ENCODE measurements around the gene HOMER1.

The HOMER1 gene

GRCh38 chr5:79471556-79471955 lies 42.4 kb downstream of the HOMER1 start:
- Histone ChIP-seq H3K4me1 (peaks cover 0 to 16% (median 0%) of the 10 kb centered on the region in 10 experiments; a peak in 7 of 20 replicates), H3K9me3 (replicated peaks in 1 of 11) (no peaks in the 10 kb centered on the region), H3K27ac (no peak overlapping the region), H3K36me3 (no peaks in the 10 kb centered on the region), H3K27me3 (no peaks in the 10 kb centered on the region), H3K9ac (no peak overlapping the region), H3K4me2 (no peak overlapping the region), H4K20me1 (peaks cover 0 to 22% (median 0%) of the 10 kb centered on the region in 11 experiments; a peak in 2 of 22 replicates), H3K4me3 (no peak overlapping the region)
- TF ChIP-seq Cebpa-rat (IDR thresholded peaks at IDR 0.05), result no peak

- Histone ChIP-seq H3K4me2 (no peak overlapping the region), H3K9ac (no peak overlapping the region)
- no peak for TF ChIP-seq Cebpa-rat (IDR thresholded peaks at IDR 0.05)
Measured at GRCh38 chr5:79464695-79465332, 49.1 kb downstream of the HOMER1 start.

GRCh38 chr5:79464278-79464677 lies 49.7 kb downstream of the HOMER1 start:
- no peak overlapping the region for H3K9ac ChIP-seq
- no peak overlapping the region for H3K4me2 ChIP-seq
- H3K27ac ChIP-seq, result no peak overlapping the region
- TF ChIP-seq Cebpa-rat (IDR thresholded peaks at IDR 0.05), result no peak
- no peaks in the 10 kb centered on the region for H3K27me3 ChIP-seq
- no peaks in the 10 kb centered on the region for H3K9me3 ChIP-seq (replicated peaks in 1 of 11)
- no peak overlapping the region for H3K4me3 ChIP-seq
- H3K36me3 ChIP-seq, result no peaks in the 10 kb centered on the region
- H3K4me1 ChIP-seq, result 0 out of 20 replicates have a peak, but pooled peaks cover 0 to 3% (median 0%) of the 10 kb centered on the region in 10 experiments
- peaks cover 0 to 23% (median 0%) of the 10 kb centered on the region in 11 experiments; a peak in 2 of 22 replicates for H4K20me1 ChIP-seq

More at GRCh38 chr5:79464695-79465332, 49.1 kb downstream of the HOMER1 start:
- no peaks in the 10 kb centered on the region for H3K9me3 ChIP-seq (replicated peaks in 1 of 11)
- H3K4me3 ChIP-seq, result no peak overlapping the region
- H3K36me3 ChIP-seq, result no peaks in the 10 kb centered on the region
- no peak overlapping the region for H3K27ac ChIP-seq
- peaks cover 0 to 29% (median 0%) of the 10 kb centered on the region in 11 experiments; a peak in 2 of 22 replicates for H4K20me1 ChIP-seq
- H3K4me1 ChIP-seq, result 0 out of 20 replicates have a peak, but pooled peaks cover 0 to 3% (median 0%) of the 10 kb centered on the region in 10 experiments
- H3K27me3 ChIP-seq, result no peaks in the 10 kb centered on the region

GRCh38 chr5:79459626-79460025 lies 54.3 kb downstream of the HOMER1 start:
- no peak overlapping the region for H3K4me3 ChIP-seq
- H3K9me3 ChIP-seq (replicated peaks in 1 of 11), result no peaks in the 10 kb centered on the region
- TF ChIP-seq Cebpa-rat (IDR thresholded peaks at IDR 0.05), result no peak
- peaks cover 10 to 25% (median 19%) of the 10 kb centered on the region in 11 experiments; a peak in 21 of 22 replicates for H3K36me3 ChIP-seq
- no peak overlapping the region for H3K4me2 ChIP-seq
- no peaks in the 10 kb centered on the region for H3K27me3 ChIP-seq
- H3K4me1 ChIP-seq, result no peaks in the 10 kb centered on the region
- H3K27ac ChIP-seq, result no peak overlapping the region
- H3K9ac ChIP-seq, result no peak overlapping the region
- 0 out of 22 replicates have a peak, but pooled peaks cover 0 to 11% (median 0%) of the 10 kb centered on the region in 11 experiments for H4K20me1 ChIP-seq

GRCh38 chr5:79456890-79457583 lies 56.9 kb downstream of the HOMER1 start:
- no peak for TF ChIP-seq Cebpa-rat (IDR thresholded peaks at IDR 0.05)
- H3K4me2 ChIP-seq, result no peak overlapping the region
- H3K9me3 ChIP-seq (replicated peaks in 1 of 11), result no peaks in the 10 kb centered on the region
- no peak overlapping the region for H3K4me3 ChIP-seq
- peaks cover 10 to 37% (median 21%) of the 10 kb centered on the region in 11 experiments; a peak in 21 of 22 replicates for H3K36me3 ChIP-seq
- H3K27me3 ChIP-seq, result no peaks in the 10 kb centered on the region
- no peak overlapping the region for H3K9ac ChIP-seq
- H3K4me1 ChIP-seq, result no peaks in the 10 kb centered on the region
- H3K27ac ChIP-seq, result no peak overlapping the region
- H4K20me1 ChIP-seq, result 0 out of 22 replicates have a peak, but pooled peaks cover 0 to 6% (median 0%) of the 10 kb centered on the region in 11 experiments

GRCh38 chr5:79456400-79456799 lies 57.5 kb downstream of the HOMER1 start:
- Histone ChIP-seq H3K36me3 (peaks cover 10 to 37% (median 21%) of the 10 kb centered on the region in 11 experiments; a peak in 21 of 22 replicates), H3K4me2 (no peak overlapping the region), H3K27ac (no peak overlapping the region), H3K27me3 (no peaks in the 10 kb centered on the region), H4K20me1 (0 out of 22 replicates have a peak, but pooled peaks cover 0 to 6% (median 0%) of the 10 kb centered on the region in 11 experiments), H3K4me1 (no peaks in the 10 kb centered on the region), H3K4me3 (no peak overlapping the region), H3K9me3 (replicated peaks in 1 of 11) (no peaks in the 10 kb centered on the region), H3K9ac (no peak overlapping the region)
- TF ChIP-seq Cebpa-rat (IDR thresholded peaks at IDR 0.05), result no peak

- H3K4me2 ChIP-seq, result no peak overlapping the region
- no peaks in the 10 kb centered on the region for H3K9me3 ChIP-seq (replicated peaks in 1 of 11)
- H3K36me3 ChIP-seq, result peaks cover 16 to 58% (median 33%) of the 10 kb centered on the region in 11 experiments; a peak in 21 of 22 replicates
- no peak for TF ChIP-seq Cebpa-rat (IDR thresholded peaks at IDR 0.05)
- no peaks in the 10 kb centered on the region for H4K20me1 ChIP-seq
- no peak overlapping the region for H3K4me3 ChIP-seq
- no peaks in the 10 kb centered on the region for H3K4me1 ChIP-seq
- H3K9ac ChIP-seq, result no peak overlapping the region
- H3K27me3 ChIP-seq, result no peaks in the 10 kb centered on the region
- H3K27ac ChIP-seq, result no peak overlapping the region
Measured at GRCh38 chr5:79454043-79454442, 59.9 kb downstream of the HOMER1 start.

GRCh38 chr5:79448336-79448735 lies 65.6 kb downstream of the HOMER1 start:
- H3K4me1 ChIP-seq, result no peaks in the 10 kb centered on the region
- no peak for TF ChIP-seq Cebpa-rat (IDR thresholded peaks at IDR 0.05)
- no peaks in the 10 kb centered on the region for H3K27me3 ChIP-seq
- H3K4me2 ChIP-seq, result no peak overlapping the region
- no peaks in the 10 kb centered on the region for H4K20me1 ChIP-seq
- no peak overlapping the region for H3K4me3 ChIP-seq
- no peaks in the 10 kb centered on the region for H3K9me3 ChIP-seq (replicated peaks in 1 of 11)
- peaks cover 11 to 64% (median 40%) of the 10 kb centered on the region in 11 experiments; a peak in 19 of 22 replicates for H3K36me3 ChIP-seq
- H3K27ac ChIP-seq, result no peak overlapping the region
- H3K9ac ChIP-seq, result no peak overlapping the region

GRCh38 chr5:79436821-79437220 lies 77.1 kb downstream of the HOMER1 start:
- H3K36me3 ChIP-seq, result peaks cover 16 to 55% (median 36%) of the 10 kb centered on the region in 11 experiments
- no peaks in the 10 kb centered on the region for H3K4me1 ChIP-seq
- no peaks in the 10 kb centered on the region for H3K27me3 ChIP-seq
- TF ChIP-seq Cebpa-rat (IDR thresholded peaks at IDR 0.05), result no peak
- no peak overlapping the region for H3K4me2 ChIP-seq
- H4K20me1 ChIP-seq, result no peaks in the 10 kb centered on the region
- no peaks in the 10 kb centered on the region; a peak in 1 of 22 replicates for H3K9me3 ChIP-seq (replicated peaks in 1 of 11)
- H3K27ac ChIP-seq, result no peak overlapping the region
- no peak overlapping the region for H3K4me3 ChIP-seq
- H3K9ac ChIP-seq, result no peak overlapping the region

All from BLaER1 treated with 17β-estradiol and CSF1 and Interleukin-3, amounts not matched to agents 10 nM and 100 nM (cell line).